DOHH2 (cell line): ENCODE measurements around the gene SUPT3H.

Experiments
- H3F3A ChIP-seq: fragments of 200-600 bp; sonication (generic), shearing (Covaris generic); 2 replicates; pipeline ENCODE4 v1.6.0; 2016; ENCODE audit warnings: antibody characterized with exemption, mild to moderate bottlenecking; ENCODE audit not compliant: control insufficient read depth, insufficient read depth
- H3K27ac ChIP-seq: fragments of 200-600 bp; sonication (generic); 2 replicates; pipeline ENCODE4 v1.5.1; 2014; ENCODE audit warnings: low read depth, mild to moderate bottlenecking, low read length, moderate library complexity
- H3K27me3 ChIP-seq: fragments of 200-600 bp; sonication (generic); 2 replicates; pipeline ENCODE4 v1.6.1; 2014; ENCODE audit warnings: mild to moderate bottlenecking, low read length, mixed read lengths; ENCODE audit not compliant: control insufficient read depth
- H3K36me3 ChIP-seq: fragments of 200-600 bp; sonication (generic); 2 replicates; pipeline ENCODE4 v1.6.1; 2014; ENCODE audit warnings: mild to moderate bottlenecking, low read length, moderate library complexity, mixed read lengths; ENCODE audit not compliant: control insufficient read depth
- H3K4me1 ChIP-seq: fragments of 200-600 bp; sonication (generic); 2 replicates; pipeline ENCODE4 v1.6.1; 2014; ENCODE audit warnings: mild to moderate bottlenecking, low read length, mixed read lengths; ENCODE audit not compliant: control insufficient read depth
- H3K4me2 ChIP-seq: fragments of 200-600 bp; sonication (generic); 2 replicates; pipeline ENCODE4 v1.6.0; 2014; ENCODE audit warnings: mild to moderate bottlenecking, low read length, moderate library complexity
- H3K4me3 ChIP-seq: fragments of 200-600 bp; sonication (generic); 2 replicates; pipeline ENCODE4 v1.5.1; 2014; ENCODE audit warnings: mild to moderate bottlenecking, low read length, mixed read lengths
- H3K79me2 ChIP-seq: fragments of 200-600 bp; sonication (generic); 2 replicates; pipeline ENCODE4 v1.6.1; 2014; ENCODE audit warnings: mild to moderate bottlenecking, low read length, mixed read lengths; ENCODE audit not compliant: control insufficient read depth
- H3K9me2 ChIP-seq: fragments of 200-600 bp; sonication (generic); replicated peaks from 2 replicates; pipeline ENCODE4 v1.6.1; 2014; ENCODE audit warnings: mild to moderate bottlenecking, low read length, mixed read lengths; ENCODE audit not compliant: control insufficient read depth
- H3K9me3 ChIP-seq: fragments of 200-600 bp; sonication (generic); 2 replicates; pipeline ENCODE4 v1.6.1; 2014; ENCODE audit warnings: antibody characterized with exemption, low read length, mixed read lengths; ENCODE audit not compliant: control insufficient read depth, insufficient read depth
- H4K20me1 ChIP-seq: fragments of 200-600 bp; sonication (generic); 2 replicates; pipeline ENCODE4 v1.6.0; 2014; ENCODE audit warnings: low read depth, mild to moderate bottlenecking, antibody characterized with exemption, low read length, moderate library complexity; ENCODE audit not compliant: control insufficient read depth, insufficient read depth
- CTCF ChIP-seq: fragments of 200-600 bp; sonication (generic); IDR thresholded peaks from one replicate; pipeline ENCODE4 v1.5.1; 2014; ENCODE audit warnings: antibody characterized with exemption, mild to moderate bottlenecking, low read depth, low read length; ENCODE audit not compliant: poor library complexity, severe bottlenecking
- EZH2phosphoT487 ChIP-seq: fragments of 200-600 bp; sonication (generic); IDR thresholded peaks from 2 replicates; pipeline ENCODE4 v1.6.1; 2017; ENCODE audit warnings: borderline replicate concordance, mild to moderate bottlenecking, antibody characterized with exemption, low read length, moderate library complexity, mixed read lengths

Gene SUPT3H

GRCh38 chr6:45253453-45253852, 124.3 kb downstream of the SUPT3H start:
- no peaks in the 10 kb centered on the region for H3K4me1 ChIP-seq
- H3K4me3 ChIP-seq = no peak overlapping the region
- TF ChIP-seq EZH2phosphoT487 (no peak), CTCF (no peak)
- no peaks in the 10 kb centered on the region for H4K20me1 ChIP-seq
- H3K27ac ChIP-seq = no peak overlapping the region
- H3F3A ChIP-seq = no peaks in the 10 kb centered on the region
- H3K4me2 ChIP-seq = no peak overlapping the region
- no peaks in the 10 kb centered on the region for H3K27me3 ChIP-seq
- no peaks in the 10 kb centered on the region for H3K9me2 ChIP-seq
- H3K36me3 ChIP-seq = no peaks in the 10 kb centered on the region
- H3K79me2 ChIP-seq = no peaks in the 10 kb centered on the region
- no peaks in the 10 kb centered on the region for H3K9me3 ChIP-seq

GRCh38 chr6:45231660-45232059, 146.1 kb downstream of the SUPT3H start:
- Histone ChIP-seq H3K36me3 (no peaks in the 10 kb centered on the region), H4K20me1 (no peaks in the 10 kb centered on the region), H3K9me2 (no peaks in the 10 kb centered on the region), H3K4me3 (no peak overlapping the region), H3K4me2 (no peak overlapping the region), H3K9me3 (peaks cover 5% of the 10 kb centered on the region; the same call in 1 of the 2 replicates), H3F3A (no peaks in the 10 kb centered on the region), H3K27ac (no peak overlapping the region), H3K4me1 (no peaks in the 10 kb centered on the region), H3K79me2 (no peaks in the 10 kb centered on the region), H3K27me3 (no peaks in the 10 kb centered on the region)
- TF ChIP-seq CTCF = no peak
- no peak for TF ChIP-seq EZH2phosphoT487

GRCh38 chr6:45229416-45229815, 148.3 kb downstream of the SUPT3H start:
- Histone ChIP-seq H3K79me2 (no peaks in the 10 kb centered on the region), H3K9me2 (no peaks in the 10 kb centered on the region), H4K20me1 (no peaks in the 10 kb centered on the region), H3K36me3 (no peaks in the 10 kb centered on the region), H3K9me3 (peaks cover 5% of the 10 kb centered on the region; the same call in 1 of the 2 replicates), H3F3A (no peaks in the 10 kb centered on the region), H3K4me3 (no peak overlapping the region), H3K27ac (no peak overlapping the region), H3K4me2 (no peak overlapping the region), H3K4me1 (no peaks in the 10 kb centered on the region), H3K27me3 (no peaks in the 10 kb centered on the region)
- TF ChIP-seq CTCF = no peak
- TF ChIP-seq EZH2phosphoT487 = no peak

- no peaks in the 10 kb centered on the region for H3K4me1 ChIP-seq
- no peak overlapping the region for H3K4me3 ChIP-seq
- H3K9me3 ChIP-seq = no peaks in the 10 kb centered on the region
- H3F3A ChIP-seq = no peaks in the 10 kb centered on the region
- H3K27ac ChIP-seq = no peak overlapping the region
- TF ChIP-seq EZH2phosphoT487 = no peak
- no peak for TF ChIP-seq CTCF
- no peak overlapping the region for H3K4me2 ChIP-seq
- H4K20me1 ChIP-seq = no peaks in the 10 kb centered on the region
- no peaks in the 10 kb centered on the region for H3K36me3 ChIP-seq
- H3K79me2 ChIP-seq = no peaks in the 10 kb centered on the region
- no peaks in the 10 kb centered on the region for H3K27me3 ChIP-seq
- H3K9me2 ChIP-seq = no peaks in the 10 kb centered on the region
These were observed 151.7 kb downstream of the SUPT3H start for GRCh38 chr6:45226081-45226480.
